Vagina (tissue), 2 donors: ENCODE data around the gene TMC1. TPM values are rescaled to one million over a fixed set of nuclear protein-coding genes. Genes with fewer than 3 reads are reported as not detected.

Experiments
- DNase-seq, 2 donors: peaks; one replicate each; pipeline ENCODE4 v3.0.0-alpha.2; 2017; ENCODE audit errors: extremely low spot score in 2 of 2
- H3K27ac ChIP-seq: fragments of 200-600 bp; sonication (generic); one replicate; pipeline ENCODE4 v1.5.1; 2019
- H3K27me3 ChIP-seq: fragments of 200-600 bp; sonication (generic); one replicate; pipeline ENCODE4 v1.5.1; 2019
- H3K36me3 ChIP-seq, 2 donors: fragments of 200-600 bp; sonication (generic); one replicate each; pipeline ENCODE4 v1.5.1; 2017 to 2019
- H3K4me1 ChIP-seq: fragments of 200-600 bp; sonication (generic); one replicate; pipeline ENCODE4 v1.5.1; 2019
- H3K4me3 ChIP-seq, 2 donors: fragments of 200-600 bp; sonication (generic); 1 replicate in 1 of 2; 2 replicates in 1 of 2; pipeline ENCODE4 v1.5.1; 2016 to 2019
- H3K9me3 ChIP-seq: fragments of 200-600 bp; sonication (generic); one replicate; pipeline ENCODE4 v1.5.1; 2019
- CTCF ChIP-seq, 3 experiments: fragments of 450-650 bp in 2 of 3; fragments of 200-600 bp in 1 of 3; sonication (generic) in 1 of 3; IDR thresholded peaks; one replicate each; pipeline ENCODE4 v1.5.1; 2017 to 2019; ENCODE audit warnings: antibody characterized with exemption in 3 of 3, mild to moderate bottlenecking in 2 of 3, moderate library complexity in 2 of 3
- POLR2A ChIP-seq, 2 donors: fragments of 450-650 bp; IDR thresholded peaks; one replicate each; pipeline ENCODE4 v1.6.1; 2017; ENCODE audit warnings: antibody characterized with exemption in 2 of 2, mild to moderate bottlenecking in 2 of 2, moderate library complexity in 2 of 2
- POLR2AphosphoS5 ChIP-seq, 2 donors: sonication (generic); formaldehyde crosslinking; IDR thresholded peaks; one replicate each; pipeline ENCODE4 v1.9.0; 2017; ENCODE audit warnings: antibody characterized with exemption in 2 of 2, mild to moderate bottlenecking in 2 of 2, low read depth in 1 of 2; ENCODE audit not compliant: insufficient read depth in 1 of 2
- intact Hi-C: fragments of 100-400 bp; cut with DNase I; formaldehyde crosslinking; loops from one replicate; pipeline ENCODE4 v1.15.1; 2023
- total RNA-seq: library from RNA; depleted of rRNA; stranded (reverse); fragments of >200 nt; gene quantifications from one replicate; pipeline ENCODE4 v1.2.3, GENCODE V29; 2016

The TMC1 gene
- total RNA-seq, 1 donor from 2014 or later: not detected

GRCh38 chr9:72618811-72619210, 97.4 kb downstream of the TMC1 start:
- DNase-seq: no peak
- intact Hi-C loops: no loop called here
- no peaks in the 10 kb centered on the region for H3K4me1 ChIP-seq

GRCh38 chr9:72622186-72622585, 100.8 kb downstream of the TMC1 start:
- TF ChIP-seq POLR2A (IDR thresholded peaks at IDR 0.05): no peak
- TF ChIP-seq POLR2AphosphoS5 (IDR thresholded peaks at IDR 0.05; ENCODE audit: insufficient read depth in 1 of 2, low read depth in 1 of 2): no peak
- TF ChIP-seq CTCF (IDR thresholded peaks at IDR 0.05): no peak
- no peak overlapping the region for H3K4me3 ChIP-seq
- intact Hi-C loops: no loop called here
- no peaks in the 10 kb centered on the region for H3K4me1 ChIP-seq
- no peak for DNase-seq
- no peaks in the 10 kb centered on the region for H3K36me3 ChIP-seq
- no peak overlapping the region for H3K27ac ChIP-seq
- H3K9me3 ChIP-seq: no peaks in the 10 kb centered on the region
- no peaks in the 10 kb centered on the region for H3K27me3 ChIP-seq

More at GRCh38 chr9:72618811-72619210, 97.4 kb downstream of the TMC1 start:
- Histone ChIP-seq H3K36me3 (no peaks in the 10 kb centered on the region), H3K9me3 (no peaks in the 10 kb centered on the region), H3K27me3 (no peaks in the 10 kb centered on the region), H3K27ac (no peak overlapping the region), H3K4me3 (no peak overlapping the region)
- TF ChIP-seq POLR2A (IDR thresholded peaks at IDR 0.05) (no peak), POLR2AphosphoS5 (IDR thresholded peaks at IDR 0.05; ENCODE audit: insufficient read depth in 1 of 2, low read depth in 1 of 2) (no peak), CTCF (IDR thresholded peaks at IDR 0.05) (no peak)

- Histone ChIP-seq H3K36me3 (no peaks in the 10 kb centered on the region), H3K27ac (no peak overlapping the region), H3K4me3 (no peak overlapping the region), H3K27me3 (no peaks in the 10 kb centered on the region), H3K9me3 (no peaks in the 10 kb centered on the region), H3K4me1 (peaks cover 2% of the 10 kb centered on the region)
- intact Hi-C loops: no loop called here
- no peak for DNase-seq
- TF ChIP-seq POLR2A (IDR thresholded peaks at IDR 0.05) (no peak), CTCF (IDR thresholded peaks at IDR 0.05) (no peak), POLR2AphosphoS5 (IDR thresholded peaks at IDR 0.05; ENCODE audit: insufficient read depth in 1 of 2, low read depth in 1 of 2) (no peak)
Observed at GRCh38 chr9:72623156-72623555, 101.7 kb downstream of the TMC1 start.

- H3K4me3 ChIP-seq: no peak overlapping the region
- no peak overlapping the region for H3K27ac ChIP-seq
- DNase-seq: no peak
- intact Hi-C loops: no loop called here
- peaks cover 5% of the 10 kb centered on the region for H3K4me1 ChIP-seq
- H3K36me3 ChIP-seq: no peaks in the 10 kb centered on the region
- TF ChIP-seq POLR2AphosphoS5 (IDR thresholded peaks at IDR 0.05; ENCODE audit: insufficient read depth in 1 of 2, low read depth in 1 of 2): no peak
- TF ChIP-seq POLR2A (IDR thresholded peaks at IDR 0.05): no peak
- no peak for TF ChIP-seq CTCF (IDR thresholded peaks at IDR 0.05)
- no peaks in the 10 kb centered on the region for H3K27me3 ChIP-seq
- no peaks in the 10 kb centered on the region for H3K9me3 ChIP-seq
Observed at GRCh38 chr9:72627147-72627546, 105.7 kb downstream of the TMC1 start.

- intact Hi-C loops: no loop called here
Observed at GRCh38 chr9:72627956-72628540, 106.6 kb downstream of the TMC1 start.

More at GRCh38 chr9:72627956-72628540, 106.6 kb downstream of the TMC1 start:
- TF ChIP-seq CTCF (IDR thresholded peaks at IDR 0.05) (no peak), POLR2A (IDR thresholded peaks at IDR 0.05) (no peak), POLR2AphosphoS5 (IDR thresholded peaks at IDR 0.05; ENCODE audit: insufficient read depth in 1 of 2, low read depth in 1 of 2) (no peak)
- H3K36me3 ChIP-seq: no peaks in the 10 kb centered on the region
- H3K4me1 ChIP-seq: peaks cover 5% of the 10 kb centered on the region
- H3K9me3 ChIP-seq: no peaks in the 10 kb centered on the region
- H3K27me3 ChIP-seq: no peaks in the 10 kb centered on the region
- H3K27ac ChIP-seq: no peak overlapping the region
- no peak for DNase-seq
- H3K4me3 ChIP-seq: no peak overlapping the region
